Endometrium (tissue), 2 donors: ENCODE measurements around the gene SOST.
"Not testable (repeated sequence)": the region's sequence is repeated elsewhere in the genome, so short reads cannot be mapped to it uniquely, and the experiment has no call there.

Experiments
- FAIRE-seq: peaks from 2 replicates; lab custom pipeline; 2012; peaks lifted over from hg19 to GRCh38; lab: Jason Lieb, UNC
- donor health status: control.
- donor health status: control.

SOST gene

DNA sequence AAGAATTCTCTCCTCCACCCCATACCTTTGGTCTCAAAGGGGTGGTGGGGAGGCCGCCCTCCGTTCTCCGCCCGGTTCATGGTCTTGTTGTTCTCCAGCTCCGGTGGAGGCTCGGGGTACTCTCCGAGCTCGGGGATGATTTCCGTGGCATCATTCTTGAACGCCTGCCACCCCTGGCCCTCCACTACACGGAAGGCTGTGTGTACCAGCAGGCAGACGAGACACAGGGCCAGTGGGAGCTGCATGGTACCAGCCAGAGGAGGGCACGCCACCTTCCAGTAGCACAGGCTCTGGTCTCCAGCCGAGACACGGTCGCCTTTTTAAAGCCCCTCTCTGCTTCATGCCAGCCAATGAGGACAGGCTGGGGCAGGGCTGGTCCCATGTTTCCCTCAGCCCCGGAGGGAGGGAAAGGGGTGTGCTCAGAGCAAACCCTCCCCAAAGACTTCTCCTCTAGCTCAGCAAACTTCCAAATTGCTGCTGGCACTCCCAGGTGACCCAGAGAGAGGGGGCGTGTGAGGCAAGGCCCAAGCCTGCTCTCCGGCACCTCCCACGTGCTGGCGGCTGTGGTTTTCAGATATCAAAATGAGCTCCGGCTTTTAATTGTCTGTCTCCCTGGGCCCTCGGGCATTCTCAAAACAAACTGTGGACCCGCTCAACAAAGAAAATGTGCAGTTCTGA, at the start of gene SOST:
TSS of gene SOST (minus strand) at position 295 of the 678 bp plus-strand sequence. CDS start at position 245, 50 bp downstream.
- no peak for FAIRE-seq

DNA sequence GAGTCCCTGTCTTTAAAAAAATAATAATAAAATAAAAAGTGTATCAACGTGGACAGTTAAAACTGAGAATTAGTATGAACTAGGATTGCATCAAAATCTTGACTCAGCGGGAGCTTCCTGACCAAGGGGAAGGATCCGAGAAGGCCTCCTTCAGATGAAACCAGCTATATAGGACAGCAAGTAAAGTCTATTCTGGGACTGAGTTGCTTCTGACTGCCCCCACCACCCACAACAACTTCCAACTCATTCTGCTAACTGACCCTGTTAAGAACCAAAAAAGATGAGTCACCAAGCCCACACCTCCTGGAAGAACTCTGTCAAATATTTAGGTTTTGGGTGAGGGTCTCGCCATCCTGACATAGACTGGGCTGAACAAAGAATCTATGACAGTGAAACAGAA, 49.5 kb upstream of the SOST start:
- no peak for FAIRE-seq

DNA sequence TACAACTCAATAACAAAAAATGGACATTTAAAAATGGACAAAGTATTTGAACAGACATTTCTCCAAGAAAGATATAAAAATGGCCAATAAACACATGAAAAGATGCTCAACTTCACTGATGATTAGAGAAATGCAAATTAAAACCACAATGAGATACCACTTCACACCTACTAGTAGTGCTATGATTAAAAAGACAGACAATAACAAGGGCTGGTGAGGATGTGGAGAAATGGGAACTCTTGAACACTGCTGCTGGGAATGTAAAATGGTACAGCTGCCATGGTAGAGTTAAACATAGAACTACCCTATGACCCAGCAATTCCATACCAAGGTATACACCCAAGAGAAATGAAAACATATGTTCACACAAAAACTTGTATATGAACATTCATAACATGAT, 46.5 kb upstream of the SOST start:
- FAIRE-seq, result no peak

DNA sequence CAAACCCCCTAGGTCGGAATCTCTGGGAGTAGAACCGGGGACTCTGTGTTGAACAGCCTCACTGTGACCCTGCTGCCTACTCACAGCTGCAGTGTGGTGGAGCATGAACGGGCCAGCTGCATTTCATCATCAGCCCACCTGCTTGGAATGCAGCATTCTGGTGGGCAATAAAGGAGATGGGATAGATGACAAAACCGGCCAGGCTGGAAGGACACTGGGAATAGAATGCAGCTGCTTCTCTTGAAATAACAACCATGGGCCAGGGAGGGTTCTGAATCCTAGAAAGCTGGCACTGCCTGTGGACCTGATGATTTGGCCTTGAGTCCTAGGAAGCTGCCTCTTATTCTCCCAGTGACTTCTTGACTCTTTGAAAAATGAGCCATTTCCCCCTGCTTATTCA, 45.2 kb upstream of the SOST start:
- FAIRE-seq, result no peak

DNA sequence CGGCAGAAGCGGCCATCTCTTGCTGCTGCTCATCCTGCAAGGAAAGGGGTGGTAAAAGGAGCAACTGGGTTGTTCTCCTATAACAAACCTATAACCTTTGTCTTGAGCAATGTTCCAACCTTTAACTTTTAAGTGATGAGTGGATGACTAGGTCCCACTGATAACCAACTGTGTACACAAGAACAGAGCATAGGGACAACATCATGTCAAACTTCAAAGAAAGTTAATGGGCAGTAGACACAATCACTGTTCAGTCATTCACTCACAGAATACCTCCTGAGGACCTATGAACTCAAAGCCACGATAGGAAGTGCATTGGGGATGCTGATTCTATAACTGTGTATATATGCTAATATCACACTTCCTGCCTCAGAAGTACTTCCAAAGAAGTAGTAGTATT, 43.3 kb upstream of the SOST start:
- FAIRE-seq, result no peak

DNA sequence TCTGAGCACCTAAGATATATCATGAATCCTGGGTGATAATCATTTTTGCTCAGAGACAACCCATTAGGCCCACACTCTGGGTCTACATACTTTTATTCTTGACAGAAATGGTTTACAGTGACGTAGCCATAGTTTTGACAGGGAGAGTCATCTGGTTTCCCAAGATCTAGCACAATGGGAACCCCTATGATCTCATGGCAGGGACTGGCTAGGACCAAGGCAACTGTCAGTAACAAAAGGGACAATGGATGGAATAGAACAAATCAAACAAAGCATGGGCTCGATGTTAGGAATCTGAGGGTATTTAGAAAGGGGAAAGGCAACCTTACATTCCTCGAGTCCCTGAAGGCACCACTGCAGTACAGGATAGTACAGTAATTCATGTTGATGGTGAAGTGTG, 42.1 kb upstream of the SOST start:
- FAIRE-seq, result no peak

DNA sequence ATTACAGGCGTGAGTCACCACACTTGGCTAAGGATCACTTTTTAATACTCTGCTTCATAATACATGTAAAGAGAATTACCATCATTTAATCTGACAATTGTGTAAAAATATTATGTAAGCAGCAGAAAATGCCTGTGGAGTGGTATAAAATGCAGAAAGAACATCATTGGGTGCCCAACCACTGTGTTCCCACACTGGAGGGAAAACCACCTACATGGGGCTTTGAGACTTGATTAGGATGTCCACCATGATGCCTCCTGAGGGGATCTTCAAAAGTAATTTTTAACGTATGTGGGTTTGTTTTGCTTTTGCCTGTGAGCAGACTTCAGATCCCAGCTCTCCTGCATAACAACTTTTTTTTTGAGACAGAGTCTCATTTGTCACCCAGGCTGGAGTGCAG, 40.5 kb upstream of the SOST start:
- FAIRE-seq, result no peak

DNA sequence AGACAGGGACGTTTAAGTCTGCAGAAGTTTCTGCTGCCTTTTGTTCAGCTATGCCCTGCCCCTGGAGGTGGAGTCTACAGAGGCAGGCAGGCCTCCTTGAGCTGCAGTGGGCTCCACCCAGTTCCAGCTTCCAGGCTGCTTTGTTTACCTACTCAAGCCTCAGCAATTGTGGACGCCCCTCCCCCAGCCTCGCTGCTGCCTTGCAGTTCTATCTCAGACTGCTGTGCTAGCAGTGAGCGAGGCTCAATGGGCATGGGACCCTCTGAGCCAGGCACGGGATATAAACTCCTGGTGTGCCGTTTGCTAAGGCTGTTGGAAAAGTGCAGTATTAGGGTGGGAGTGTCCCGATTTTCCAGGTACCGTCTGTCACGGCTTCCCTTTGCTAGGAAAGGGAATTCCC, 39.4 kb upstream of the SOST start:
- not testable (repeated sequence) for FAIRE-seq

DNA sequence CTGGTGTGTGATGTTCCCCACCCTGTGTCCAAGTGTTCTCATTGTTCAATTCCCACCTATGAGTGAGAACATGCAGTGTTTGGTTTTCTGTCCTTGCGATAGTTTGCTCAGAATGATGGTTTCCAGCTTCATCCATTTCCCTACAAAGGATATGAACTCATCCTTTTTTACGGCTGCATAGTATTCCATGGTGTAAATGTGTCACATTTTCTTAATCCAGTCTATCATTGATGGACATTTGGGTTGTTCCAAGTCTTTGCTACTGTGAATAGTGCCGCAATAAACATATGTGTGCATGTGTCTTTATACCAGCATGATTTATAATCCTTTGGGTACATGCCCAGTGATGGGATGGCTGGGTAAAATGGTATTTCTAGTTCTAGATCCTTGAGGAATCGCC, 34.1 kb upstream of the SOST start:
- not testable (repeated sequence) for FAIRE-seq

DNA sequence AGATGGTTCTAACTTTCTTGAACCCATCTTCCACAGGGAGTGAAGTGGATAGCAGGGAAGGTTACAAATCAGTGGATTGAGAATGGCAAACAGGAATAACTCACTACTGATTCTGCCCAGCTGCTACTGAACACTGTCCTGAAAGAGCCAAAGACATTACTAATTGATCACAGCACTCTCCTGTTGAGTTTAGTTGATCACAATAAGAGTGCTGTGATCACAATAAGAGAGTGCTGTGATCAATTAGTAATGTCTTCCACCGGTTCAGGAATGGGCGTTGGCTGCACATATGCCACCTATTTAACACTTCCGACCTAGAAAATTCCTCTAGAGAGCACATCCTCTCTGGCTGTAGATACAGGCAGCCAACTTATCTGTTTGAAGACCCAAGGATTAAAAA, 33.0 kb upstream of the SOST start:
- FAIRE-seq, result no peak

DNA sequence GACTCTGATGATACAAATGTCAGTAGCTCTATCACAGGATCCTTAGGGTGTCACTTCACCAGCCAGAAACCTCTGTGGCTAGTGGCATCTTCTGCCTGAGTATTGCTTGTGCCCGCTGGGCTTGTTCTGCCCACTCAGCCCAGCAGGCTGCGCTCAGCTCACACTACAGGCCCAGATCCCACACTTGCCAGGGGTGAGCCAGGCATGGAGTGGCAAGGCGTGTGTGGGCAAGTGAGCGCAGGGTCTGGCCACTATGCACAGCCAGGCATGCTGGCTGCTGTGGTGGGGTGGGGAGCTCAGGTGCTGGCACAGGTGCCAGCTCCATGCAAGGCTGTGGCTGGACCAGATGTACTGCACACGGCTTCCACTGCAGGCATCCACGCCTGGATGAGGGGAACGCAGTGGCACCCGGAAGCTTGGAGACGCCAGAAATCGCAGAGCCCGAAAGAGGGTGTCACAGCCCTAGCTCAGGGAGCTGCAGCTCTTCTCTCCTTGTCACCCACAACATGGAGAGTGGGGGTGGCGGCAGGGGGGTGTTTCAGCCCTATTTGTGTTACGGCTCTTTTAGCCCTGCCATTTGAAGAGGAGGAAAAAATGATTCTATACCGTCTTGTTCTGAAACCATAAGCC, 31.8 kb upstream of the SOST start:
- no peak for FAIRE-seq

DNA sequence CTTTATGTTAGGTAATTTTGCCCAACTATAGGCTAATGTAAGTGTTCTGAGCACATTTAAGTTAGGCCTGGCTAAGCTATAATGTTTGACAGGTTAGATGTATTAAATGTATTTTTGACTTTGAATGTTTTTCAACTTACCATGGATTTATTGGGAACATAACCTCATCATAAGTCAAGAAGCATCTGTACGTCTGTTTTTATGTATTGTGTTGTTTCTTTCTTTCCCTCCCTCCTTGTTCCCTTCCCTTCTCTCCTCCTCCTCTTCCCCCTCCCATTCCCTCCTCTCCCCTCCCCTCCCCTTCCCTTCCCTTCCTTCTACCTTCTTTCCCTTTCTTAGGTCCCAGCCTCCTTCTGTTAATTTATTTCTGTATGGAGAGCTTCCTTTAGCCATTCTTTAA, 30.9 kb upstream of the SOST start:
- FAIRE-seq, result no peak

DNA sequence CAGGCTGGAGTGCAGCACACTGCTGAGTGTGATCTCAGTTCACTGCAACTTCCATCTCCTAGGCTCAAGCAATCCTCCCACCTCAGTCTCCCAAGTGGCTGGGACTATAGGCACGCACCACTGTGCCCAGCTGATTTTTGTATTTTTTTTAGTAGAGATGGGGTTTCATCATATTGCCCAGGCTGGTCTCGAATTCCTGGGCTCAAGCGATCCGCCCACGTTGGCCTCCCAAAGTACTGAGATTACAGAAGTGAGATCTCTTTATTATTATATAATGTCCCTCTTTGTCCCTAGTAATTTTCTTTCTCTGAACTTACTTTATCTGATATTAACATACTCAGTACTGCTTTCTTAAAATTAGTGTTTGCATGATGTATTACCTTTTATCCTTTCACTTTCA, 29.9 kb upstream of the SOST start:
- no peak for FAIRE-seq

DNA sequence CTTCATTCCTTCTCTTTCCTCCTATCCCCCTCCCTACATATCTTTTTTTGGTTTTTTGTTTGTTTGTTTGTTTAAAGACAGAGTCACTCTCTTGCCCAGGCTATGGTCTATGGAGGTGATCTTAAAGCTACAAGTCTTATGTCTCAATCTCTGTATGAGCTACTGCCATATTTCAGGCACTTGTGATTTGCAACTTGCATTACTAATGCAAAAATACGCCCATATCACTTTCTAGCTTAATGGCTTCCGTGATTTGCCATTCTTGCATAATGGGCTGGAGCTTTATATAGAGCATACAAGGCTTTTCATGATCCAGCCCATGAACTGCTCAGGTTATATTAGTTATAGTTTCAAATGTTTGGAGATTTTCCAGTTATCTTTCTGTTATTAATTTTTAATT, 29.1 kb upstream of the SOST start:
- FAIRE-seq, result no peak

DNA sequence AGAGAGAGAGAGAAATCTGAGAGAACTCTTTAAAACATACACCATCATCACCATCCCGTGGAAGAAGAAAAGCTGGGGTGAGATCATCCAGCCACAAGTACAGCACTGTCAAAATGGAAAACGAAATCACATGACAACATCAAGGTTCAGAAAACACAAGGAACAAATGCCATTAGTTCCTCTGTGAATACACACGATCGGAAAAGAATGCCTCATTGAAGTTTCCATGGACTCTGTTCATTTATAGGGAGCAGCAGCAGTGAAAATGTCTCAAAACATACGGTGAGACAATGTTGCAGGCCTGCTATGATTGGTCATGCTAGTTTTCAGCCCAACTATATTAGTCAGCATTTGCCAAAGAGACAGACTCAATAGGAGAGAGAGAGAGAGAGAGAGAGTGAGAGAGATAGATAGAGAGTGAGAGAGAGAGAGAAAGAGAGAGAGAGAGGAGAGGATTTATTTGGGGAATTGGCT, 26.1 kb upstream of the SOST start:
- no peak for FAIRE-seq

DNA sequence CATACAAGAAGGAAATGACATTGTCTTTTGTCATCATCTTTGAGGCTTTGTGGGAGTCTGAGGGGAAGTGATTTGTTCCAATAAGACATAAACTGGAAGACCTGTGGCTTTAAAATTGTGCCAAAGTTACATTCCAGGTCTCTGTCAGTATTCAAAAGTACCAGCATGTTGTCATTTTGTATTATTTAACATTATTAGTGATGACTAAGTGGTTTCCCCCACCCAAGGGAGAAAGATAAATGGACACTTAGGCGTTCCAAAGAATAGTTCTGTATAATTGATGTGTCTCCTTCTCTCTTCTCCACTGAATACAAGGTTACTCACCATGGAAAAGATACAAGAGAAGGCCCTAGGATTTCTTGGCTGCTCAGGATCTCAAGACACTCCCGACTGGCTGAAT, 25.5 kb upstream of the SOST start:
- FAIRE-seq, result no peak

DNA sequence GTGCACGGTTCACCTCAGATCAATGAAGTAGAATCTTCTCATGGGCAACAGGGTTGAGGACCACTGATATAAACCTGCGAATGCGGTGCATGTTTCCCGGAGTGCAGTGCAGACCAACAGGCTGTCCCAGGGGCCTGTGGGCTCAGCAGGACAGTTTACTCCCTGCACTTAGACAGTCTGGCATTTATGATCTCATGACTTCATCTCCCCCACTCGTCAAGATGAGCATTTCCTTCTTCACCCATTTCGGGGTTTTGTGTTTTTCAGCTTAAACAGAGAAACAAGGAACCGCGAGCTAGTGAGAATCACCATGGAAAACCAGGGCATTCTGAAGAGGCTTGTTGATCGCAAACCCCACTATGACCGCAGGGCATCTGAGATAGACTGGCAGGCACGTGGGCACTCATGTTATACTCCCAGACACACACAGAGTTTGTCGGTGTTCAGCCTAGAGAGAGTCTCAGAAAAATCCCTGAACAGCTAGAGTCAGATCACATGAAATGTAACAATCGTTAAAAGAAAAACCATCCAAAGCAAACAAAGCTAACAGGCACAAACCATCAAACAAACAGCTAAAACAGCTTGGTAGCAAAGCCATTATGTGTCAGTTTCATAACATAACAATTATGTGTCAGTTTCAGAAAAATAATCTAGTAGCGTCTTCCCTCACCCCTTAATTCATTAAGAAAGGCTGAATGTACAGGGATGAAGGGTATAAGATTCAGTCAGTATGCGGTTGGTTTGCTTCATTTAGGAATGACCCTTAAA, 24.5 kb upstream of the SOST start:
- no peak for FAIRE-seq

DNA sequence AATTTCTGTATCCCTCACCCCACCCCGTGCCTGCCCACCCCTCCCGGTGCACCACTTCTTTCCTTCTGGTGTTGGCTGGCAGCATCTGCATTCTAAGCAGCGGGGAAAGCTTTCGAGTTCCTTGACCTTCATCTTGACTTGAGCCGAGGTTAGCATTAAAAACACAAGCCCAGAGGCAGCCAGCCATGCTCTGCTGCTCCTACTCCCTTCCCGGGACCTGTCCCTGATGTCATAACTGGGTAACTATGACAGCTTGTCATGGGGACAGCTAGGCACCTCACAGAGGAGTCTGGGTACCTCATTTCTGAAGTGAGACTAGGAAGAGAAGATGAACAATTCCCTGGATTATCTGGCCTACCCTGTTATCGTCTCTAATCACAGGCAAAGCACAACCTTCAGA, 21.5 kb upstream of the SOST start, which contains the start of gene CFAP97D1:
TSS of gene CFAP97D1 (plus strand) at position 301 of the 400 bp plus-strand sequence. CDS start at position 329, 28 bp downstream.
- no peak for FAIRE-seq

DNA sequence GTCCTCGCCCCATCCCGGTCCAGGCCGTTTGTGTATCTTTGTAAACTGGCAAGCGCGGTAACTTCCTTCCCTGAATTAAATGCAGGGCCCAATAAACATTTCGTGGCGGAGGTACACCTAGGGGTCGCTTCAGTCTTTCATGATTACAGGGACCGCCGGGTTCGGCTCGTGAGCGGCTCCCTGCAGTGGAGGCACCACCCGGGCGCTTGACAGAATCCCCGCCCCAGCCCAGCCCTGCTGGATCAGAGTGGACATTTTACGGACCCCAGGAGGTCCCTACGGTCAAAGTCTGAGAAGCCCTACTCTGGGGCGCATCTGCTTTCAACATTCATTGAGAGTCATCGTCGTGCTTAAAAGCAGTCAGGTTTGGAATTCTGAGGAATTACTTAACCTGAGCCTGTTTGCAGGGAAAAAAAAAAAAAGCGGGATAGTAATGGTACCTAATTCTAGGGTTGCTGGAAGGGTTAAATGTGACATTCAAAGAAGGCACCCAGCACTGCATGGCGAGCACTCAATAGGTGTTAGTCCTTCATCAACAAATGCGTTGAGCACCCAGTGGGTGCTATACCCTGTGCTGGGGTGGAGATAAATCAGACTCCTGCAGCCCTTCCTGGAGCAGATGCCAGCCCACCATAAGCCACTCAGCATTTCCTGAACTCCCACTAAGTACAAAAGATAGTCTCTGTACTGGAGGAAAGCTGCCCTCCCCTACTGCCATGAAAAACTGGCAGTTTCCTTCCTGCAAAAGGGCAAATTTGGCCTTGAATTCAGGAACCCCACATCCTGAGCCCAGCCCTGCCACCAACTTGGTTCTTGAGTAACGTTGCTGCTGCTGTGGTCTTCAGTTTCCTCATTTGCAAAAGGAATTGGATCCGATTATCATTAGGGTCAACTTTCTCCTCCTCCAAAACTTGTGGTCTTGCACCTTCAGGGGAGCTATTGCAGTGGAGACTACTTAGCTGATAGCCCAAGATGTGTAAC, 20.8 kb upstream of the SOST start:
- no peak for FAIRE-seq

DNA sequence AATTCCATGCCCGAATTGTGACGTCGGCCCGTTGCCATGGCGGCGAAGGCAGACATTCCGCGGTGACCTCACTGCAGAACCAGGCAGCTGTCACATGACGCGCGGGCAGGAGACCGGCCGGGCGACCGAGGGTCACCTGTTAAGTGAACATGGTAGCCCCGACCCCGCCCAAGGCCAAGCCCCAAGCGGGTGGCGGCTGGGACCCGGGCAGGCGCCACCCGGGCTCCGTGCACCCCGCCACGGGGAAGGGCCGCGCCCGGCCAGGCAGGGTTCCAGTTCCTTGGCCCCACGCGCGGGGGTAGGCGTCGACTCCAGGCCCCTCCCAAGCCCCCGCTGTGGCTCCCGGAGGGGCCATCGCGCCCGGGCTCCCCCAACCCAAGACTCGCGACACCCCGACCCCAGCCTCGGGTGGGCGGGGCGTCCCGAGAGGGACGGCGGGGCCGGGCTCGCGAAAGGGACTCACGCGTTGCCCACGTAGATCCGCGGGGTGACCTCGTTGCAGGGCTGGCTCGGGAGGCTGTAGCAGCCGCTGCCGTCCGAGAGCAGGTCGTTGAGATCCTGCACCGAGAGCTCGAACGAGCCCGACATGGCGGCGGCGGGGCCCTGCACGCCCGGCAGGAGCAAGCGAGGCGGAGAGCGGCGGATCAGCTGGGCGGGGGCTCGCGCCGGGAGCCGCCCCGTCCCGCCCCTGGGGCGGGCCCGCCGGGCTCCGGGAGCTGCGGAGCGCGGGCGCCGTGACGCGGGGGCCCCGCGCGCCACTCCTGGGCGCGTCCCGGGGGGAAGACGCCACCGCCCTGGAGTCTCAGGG, 19.9 kb upstream of the SOST start, which contains the start of gene DUSP3:
TSS of gene DUSP3 (minus strand) at position 641 of the 808 bp plus-strand sequence. CDS start at position 588, 53 bp downstream.
- FAIRE-seq, result no peak
